Neural crest cell (in vitro differentiated cells): Measurements from ENCODE around the gene OSBP2. TPM values are rescaled to one million over a fixed set of nuclear protein-coding genes. Genes with fewer than 3 reads are reported as not detected.

Experiments
- DNase-seq: peaks from one replicate; pipeline ENCODE4 v3.0.0; 2021; ENCODE audit warnings: low read depth, mixed read lengths, low spot score
- H3K27ac Mint-ChIP-seq: one replicate; pipeline ENCODE4 v1.8.0; 2021; ENCODE audit warnings: mild to moderate bottlenecking, mixed read lengths; ENCODE audit not compliant: unreplicated experiment
- H3K27me3 Mint-ChIP-seq: 2 replicates; pipeline ENCODE4 v1.8.0; 2021; ENCODE audit warnings: low read depth, mild to moderate bottlenecking, mixed read lengths
- H3K36me3 Mint-ChIP-seq: 2 replicates; pipeline ENCODE4 v1.8.0; 2021; ENCODE audit warnings: low read depth, mild to moderate bottlenecking, mixed read lengths
- H3K4me1 Mint-ChIP-seq: 2 replicates; pipeline ENCODE4 v1.8.0; 2021; ENCODE audit warnings: mixed read lengths
- H3K4me3 Mint-ChIP-seq: one replicate; pipeline ENCODE4 v1.8.0; 2021; ENCODE audit warnings: mild to moderate bottlenecking, mixed read lengths
- H3K9me3 Mint-ChIP-seq: 2 replicates; pipeline ENCODE4 v1.8.0; 2021; ENCODE audit warnings: mixed read lengths
- CTCF ChIP-seq: fragments of 200-600 bp; sonication (generic); conservative IDR thresholded peaks from 2 replicates; pipeline ENCODE4 v1.5.0; 2021; ENCODE audit warnings: antibody characterized with exemption, mild to moderate bottlenecking
- total RNA-seq: library from RNA; stranded (reverse); gene quantifications from 2 replicates; pipeline ENCODE4 v1.2.1, GENCODE V29; 2021

Gene OSBP2
- total RNA-seq, 1 donor from 2014 or later, result 2.8 TPM

- peaks cover 5% of the 10 kb centered on the region for H3K9me3 Mint-ChIP-seq
- TF ChIP-seq CTCF, result no peak
- no peaks in the 10 kb centered on the region for H3K4me1 Mint-ChIP-seq
- no peak for DNase-seq
- H3K36me3 Mint-ChIP-seq, result no peaks in the 10 kb centered on the region
- H3K4me3 Mint-ChIP-seq, result no peak overlapping the region
- peaks cover 2% of the 10 kb centered on the region for H3K27me3 Mint-ChIP-seq
- H3K27ac Mint-ChIP-seq, result no peak overlapping the region
These were observed 163.1 kb downstream of the OSBP2 start for GRCh38 chr22:30857791-30858190.

DNA sequence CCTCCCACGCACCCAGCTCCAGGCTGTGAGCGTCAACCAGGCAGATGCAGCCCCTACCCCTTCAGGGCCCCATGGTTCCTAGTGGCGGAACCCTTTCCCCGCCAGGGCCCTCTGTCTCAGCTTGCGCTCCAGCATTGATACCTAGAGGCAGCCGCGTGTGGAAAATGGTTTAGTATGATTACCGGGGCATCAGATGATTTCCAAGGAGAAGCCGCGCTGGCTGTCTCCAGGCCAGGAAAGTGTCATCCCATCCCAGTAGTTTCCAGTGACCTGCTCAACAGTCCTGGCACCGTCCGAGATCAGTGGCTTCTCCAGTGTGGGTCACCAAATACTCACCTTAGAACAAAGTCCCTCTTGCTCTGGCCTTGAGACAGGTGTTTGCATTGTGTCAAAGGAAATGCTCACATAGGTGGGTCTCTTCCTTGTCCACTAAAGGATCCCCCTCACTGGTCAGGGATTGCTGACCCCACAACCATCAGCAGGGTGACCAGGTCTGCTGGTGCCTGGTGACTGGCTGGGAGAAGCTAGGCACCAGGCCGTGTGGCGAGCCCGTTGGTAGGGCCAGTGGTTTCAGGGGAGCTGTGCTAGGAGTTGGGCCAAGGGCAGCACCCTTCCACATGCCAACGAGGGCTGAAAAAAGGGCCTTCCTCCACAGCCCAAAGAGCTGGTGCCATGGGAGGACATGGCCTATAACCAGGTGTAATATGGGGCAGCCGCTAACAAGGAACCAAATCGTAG is 164.5 kb downstream of the OSBP2 start:
- Mint-ChIP-seq H3K9me3 (no peaks in the 10 kb centered on the region), H3K27me3 (no peaks in the 10 kb centered on the region), H3K4me1 (no peaks in the 10 kb centered on the region), H3K36me3 (no peaks in the 10 kb centered on the region), H3K4me3 (no peak overlapping the region), H3K27ac (no peak overlapping the region)
- no peak for TF ChIP-seq CTCF
- no peak for DNase-seq

- Mint-ChIP-seq H3K4me3 (no peak overlapping the region), H3K27me3 (no peaks in the 10 kb centered on the region), H3K9me3 (no peaks in the 10 kb centered on the region), H3K4me1 (no peaks in the 10 kb centered on the region), H3K27ac (no peak overlapping the region), H3K36me3 (no peaks in the 10 kb centered on the region)
- TF ChIP-seq CTCF, result no peak
- no peak for DNase-seq
These were observed 165.0 kb downstream of the OSBP2 start for GRCh38 chr22:30859714-30860095.

GRCh38 chr22:30860176-30861105 is 165.8 kb downstream of the OSBP2 start:
- no peaks in the 10 kb centered on the region for H3K9me3 Mint-ChIP-seq
- no peaks in the 10 kb centered on the region for H3K36me3 Mint-ChIP-seq
- H3K4me1 Mint-ChIP-seq, result no peaks in the 10 kb centered on the region
- H3K27ac Mint-ChIP-seq, result no peak overlapping the region
- H3K4me3 Mint-ChIP-seq, result no peak overlapping the region
- TF ChIP-seq CTCF, result no peak
- H3K27me3 Mint-ChIP-seq, result no peaks in the 10 kb centered on the region
- no peak for DNase-seq

DNA sequence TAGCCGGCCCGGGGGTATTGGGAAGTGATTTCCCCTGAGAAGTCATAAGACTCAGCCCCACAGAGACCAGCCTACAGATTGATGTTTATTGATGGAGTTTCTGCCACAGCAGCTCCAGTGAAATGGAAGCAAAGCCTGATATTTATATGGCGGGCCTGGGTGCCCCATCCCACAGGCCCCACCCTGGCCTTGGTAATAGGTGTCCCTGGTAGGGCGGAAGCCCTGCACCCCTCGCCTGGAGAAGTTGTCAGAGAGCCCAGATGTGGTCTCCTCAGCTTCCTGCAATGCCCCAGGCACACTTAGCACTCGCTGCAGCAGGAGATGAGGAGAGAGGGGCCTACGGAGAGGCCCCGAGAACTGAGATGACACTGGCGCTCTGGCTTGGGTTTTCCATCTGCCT is 166.5 kb downstream of the OSBP2 start:
- H3K27ac Mint-ChIP-seq, result no peak overlapping the region
- no peaks in the 10 kb centered on the region for H3K27me3 Mint-ChIP-seq
- no peak for DNase-seq
- no peaks in the 10 kb centered on the region for H3K36me3 Mint-ChIP-seq
- no peak for TF ChIP-seq CTCF
- no peaks in the 10 kb centered on the region for H3K9me3 Mint-ChIP-seq
- no peaks in the 10 kb centered on the region for H3K4me1 Mint-ChIP-seq
- H3K4me3 Mint-ChIP-seq, result no peak overlapping the region
